AG10803 (cell line): Measurements from ENCODE around the gene HSPA8.
A peak's percentile ranks its signal among the peaks of the same experiment; 100 is the strongest.
"Not testable (repeated sequence)": the region's sequence is repeated elsewhere in the genome, so short reads cannot be mapped to it uniquely, and the experiment has no call there.

Experiments
- DNase-seq: peaks from one replicate; pipeline ENCODE4 v3.0.0; 2010; ENCODE audit warnings: low read depth
- H3K4me3 ChIP-seq: 2 replicates; pipeline ENCODE4 v1.5.1; 2011; ENCODE audit warnings: mild to moderate bottlenecking, low read length, control low read depth
- CTCF ChIP-seq: conservative IDR thresholded peaks from 2 replicates; pipeline ENCODE4 v1.5.1; 2011; ENCODE audit warnings: mild to moderate bottlenecking, low read length, control low read depth, inconsistent platforms

HSPA8 gene

DNA sequence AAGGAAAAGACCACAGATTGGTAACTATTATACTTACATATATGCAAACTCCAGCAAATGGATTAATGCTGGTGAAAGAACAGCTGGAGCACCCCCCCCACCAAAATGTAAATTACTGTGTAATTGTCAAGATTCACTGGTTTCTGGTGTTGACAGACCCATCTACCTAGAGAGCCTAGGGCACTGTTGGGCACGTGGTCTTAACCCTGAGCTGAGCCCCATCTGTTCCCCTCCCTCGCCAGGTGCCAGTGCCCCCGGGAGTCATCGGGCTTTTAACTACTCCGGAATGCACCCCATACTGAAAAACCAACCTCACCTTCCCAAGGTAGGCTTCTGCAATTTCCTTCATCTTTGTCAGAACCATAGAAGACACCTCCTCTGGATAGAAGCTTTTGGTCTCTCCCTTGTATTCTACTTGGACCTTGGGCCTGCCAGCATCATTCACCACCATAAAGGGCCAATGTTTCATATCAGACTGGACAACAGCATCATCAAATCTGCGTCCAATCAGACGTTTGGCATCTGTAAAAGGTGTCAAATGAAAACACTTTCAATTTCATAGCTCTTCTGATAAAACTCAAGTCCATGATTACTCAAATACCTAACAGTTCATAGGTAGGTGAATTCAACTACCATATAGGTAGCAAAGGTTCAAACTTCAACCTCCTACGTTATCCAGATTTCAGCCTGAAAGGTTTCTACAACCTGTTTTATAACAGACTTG, 1.5 kb downstream of the HSPA8 start:
- no peak for DNase-seq
- TF ChIP-seq CTCF, result no peak
- peak overlapping the region; percentile 98 for H3K4me3 ChIP-seq

DNA sequence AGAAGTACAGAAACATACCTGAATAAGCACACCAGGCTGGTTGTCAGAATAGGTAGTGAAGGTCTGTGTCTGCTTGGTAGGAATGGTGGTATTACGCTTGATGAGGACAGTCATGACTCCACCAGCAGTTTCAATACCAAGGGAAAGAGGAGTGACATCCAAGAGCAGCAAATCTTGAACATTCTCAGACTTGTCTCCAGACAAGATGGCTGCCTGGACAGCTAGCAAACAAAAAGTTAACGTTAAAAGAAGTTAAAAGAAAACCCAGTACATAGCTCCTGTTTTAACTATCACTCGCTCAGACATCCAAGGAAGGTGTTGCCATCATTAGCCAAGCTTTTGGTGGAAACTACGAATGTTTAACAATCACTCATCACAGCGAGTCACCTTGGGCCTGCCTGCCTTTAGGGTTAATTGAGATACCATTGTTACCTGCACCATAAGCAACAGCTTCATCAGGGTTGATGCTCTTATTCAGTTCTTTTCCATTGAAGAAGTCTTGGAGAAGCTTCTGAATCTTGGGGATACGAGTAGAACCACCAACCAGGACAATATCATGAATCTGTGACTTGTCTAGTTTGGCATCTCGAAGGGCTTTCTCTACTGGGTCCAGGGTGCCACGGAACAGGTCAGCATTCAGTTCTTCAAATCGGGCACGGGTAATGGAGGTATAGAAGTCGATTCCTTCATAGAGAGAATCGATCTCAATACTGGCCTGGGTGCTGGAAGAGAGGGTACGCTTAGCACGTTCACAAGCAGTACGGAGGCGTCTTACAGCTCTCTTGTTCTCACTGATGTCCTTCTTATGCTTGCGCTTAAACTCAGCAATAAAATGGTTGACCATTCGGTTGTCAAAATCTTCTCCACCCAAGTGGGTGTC, 2.7 kb downstream of the HSPA8 start:
- DNase-seq, result not testable (repeated sequence)
- peak overlapping the region; percentile 98 for H3K4me3 ChIP-seq

DNA sequence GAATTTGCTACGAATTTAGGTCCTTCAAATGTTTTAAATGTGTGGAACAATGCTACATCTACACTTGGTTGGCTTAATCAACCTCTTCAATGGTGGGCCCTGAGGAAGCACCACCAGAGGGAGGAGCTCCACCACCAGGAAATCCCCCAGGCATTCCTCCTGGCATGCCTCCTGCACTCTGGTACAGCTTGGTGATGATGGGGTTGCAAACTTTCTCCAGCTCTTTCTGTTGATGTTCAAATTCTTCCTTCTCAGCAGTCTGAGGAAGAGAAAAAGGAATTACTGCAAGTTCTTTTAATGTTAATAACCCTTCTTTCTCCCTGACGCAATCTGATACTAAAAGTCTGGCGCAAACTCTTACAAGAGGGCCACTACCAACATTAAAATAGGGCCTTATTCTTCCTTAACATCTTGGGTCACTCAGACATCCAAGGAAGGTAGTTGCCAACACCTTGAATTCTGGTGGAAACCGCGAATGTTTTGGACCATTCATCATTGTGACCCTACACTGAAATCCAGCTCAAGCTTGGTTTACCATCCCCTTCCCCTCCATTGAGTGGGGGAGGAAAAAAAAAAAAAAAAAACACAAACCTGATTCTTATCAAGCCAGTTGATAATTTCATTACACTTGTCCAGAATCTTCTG, 4.2 kb downstream of the HSPA8 start:
- no peak for DNase-seq
- TF ChIP-seq CTCF, result no peak
- H3K4me3 ChIP-seq, result no peak overlapping the region

- H3K4me3 ChIP-seq, result no peak overlapping the region
- DNase-seq, result no peak
- TF ChIP-seq CTCF, result no peak
These were observed 5.0 kb downstream of the HSPA8 start for GRCh38 chr11:123056835-123057491.

DNA sequence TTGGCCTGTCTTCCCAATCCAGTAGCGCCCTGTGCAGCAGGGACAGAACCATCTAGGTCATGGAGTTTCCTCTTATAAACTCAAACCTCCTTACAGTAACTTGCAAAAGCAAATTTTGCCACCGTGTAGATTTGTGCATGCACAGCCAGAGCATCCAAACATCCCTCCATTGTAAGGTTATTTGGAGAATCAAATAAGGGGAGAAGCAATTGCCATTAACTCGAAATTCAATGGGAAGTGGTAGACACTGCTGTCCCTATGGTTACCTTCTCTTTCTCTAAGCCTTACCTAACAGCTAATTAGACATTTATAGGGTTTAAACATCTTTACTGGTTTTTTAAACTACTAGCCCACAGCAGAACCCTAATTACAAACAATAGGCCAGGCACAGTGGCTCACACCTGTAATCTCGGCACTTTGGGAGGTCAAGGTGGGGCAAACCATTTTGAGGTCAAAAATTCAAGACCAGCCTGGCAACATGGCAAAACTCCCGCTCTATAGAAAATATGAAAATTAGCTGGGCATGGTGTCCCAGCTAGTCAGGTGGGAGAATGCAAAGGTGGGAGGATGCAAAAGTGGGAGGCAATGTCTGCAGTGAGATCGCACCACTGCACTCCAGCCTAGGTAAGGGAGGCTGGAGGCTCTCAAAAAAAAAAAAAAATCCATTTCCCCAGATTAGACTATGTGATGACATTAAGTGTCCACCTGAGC, 6.6 kb downstream of the HSPA8 start:
- DNase-seq, result no peak
- no peak overlapping the region for H3K4me3 ChIP-seq
- TF ChIP-seq CTCF, result no peak

DNA sequence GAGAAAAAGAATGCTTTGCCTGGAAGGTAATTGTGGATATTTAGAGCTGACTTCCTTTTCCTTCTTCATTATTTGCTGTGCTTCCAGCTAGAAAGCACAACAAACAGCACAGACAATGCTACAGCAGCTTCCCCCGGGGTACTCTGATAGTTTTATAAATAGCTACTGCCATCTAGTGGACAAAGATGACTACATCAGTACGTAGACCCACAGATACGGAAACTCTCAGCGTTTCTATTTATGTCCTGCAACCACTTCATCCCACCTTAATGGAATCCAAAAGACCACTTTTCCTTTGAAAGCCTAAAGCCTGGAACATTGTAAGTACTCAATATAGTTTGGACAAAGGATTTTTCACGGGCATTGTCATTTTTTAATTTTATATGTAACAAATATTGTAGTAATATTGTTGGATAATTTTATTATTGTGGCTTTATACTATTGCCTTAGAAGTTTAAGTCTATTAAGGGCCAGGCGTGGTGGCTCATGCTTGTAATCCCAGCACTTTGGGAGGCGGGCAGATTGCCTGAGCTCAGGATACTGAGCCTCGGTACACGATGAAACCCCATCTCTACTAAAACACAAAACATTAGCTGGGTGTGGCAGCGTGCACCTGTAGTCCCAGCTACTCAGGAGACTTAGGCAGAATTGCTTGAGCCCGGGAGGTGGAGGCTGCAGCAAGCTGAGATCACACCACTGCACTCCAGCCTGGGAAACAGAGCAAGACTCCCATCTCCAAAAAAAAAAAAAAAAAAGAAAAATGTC, 7.5 kb downstream of the HSPA8 start:
- H3K4me3 ChIP-seq, result no peak overlapping the region

More for the DNA sequence above, 7.5 kb downstream of the HSPA8 start:
- TF ChIP-seq CTCF, result peak; percentile 81
- DNase-seq, result peak; percentile 67
